Urothelium cell line (cell line): ENCODE data around the gene RWDD2A.

Experiments
- DNase-seq: peaks from one replicate; pipeline ENCODE4 v3.0.0; 2011; ENCODE audit warnings: low spot score, mixed read lengths
- FAIRE-seq: peaks from 2 replicates; lab custom pipeline; 2011; peaks lifted over from hg19 to GRCh38; lab: Jason Lieb, UNC

The RWDD2A gene

DNA sequence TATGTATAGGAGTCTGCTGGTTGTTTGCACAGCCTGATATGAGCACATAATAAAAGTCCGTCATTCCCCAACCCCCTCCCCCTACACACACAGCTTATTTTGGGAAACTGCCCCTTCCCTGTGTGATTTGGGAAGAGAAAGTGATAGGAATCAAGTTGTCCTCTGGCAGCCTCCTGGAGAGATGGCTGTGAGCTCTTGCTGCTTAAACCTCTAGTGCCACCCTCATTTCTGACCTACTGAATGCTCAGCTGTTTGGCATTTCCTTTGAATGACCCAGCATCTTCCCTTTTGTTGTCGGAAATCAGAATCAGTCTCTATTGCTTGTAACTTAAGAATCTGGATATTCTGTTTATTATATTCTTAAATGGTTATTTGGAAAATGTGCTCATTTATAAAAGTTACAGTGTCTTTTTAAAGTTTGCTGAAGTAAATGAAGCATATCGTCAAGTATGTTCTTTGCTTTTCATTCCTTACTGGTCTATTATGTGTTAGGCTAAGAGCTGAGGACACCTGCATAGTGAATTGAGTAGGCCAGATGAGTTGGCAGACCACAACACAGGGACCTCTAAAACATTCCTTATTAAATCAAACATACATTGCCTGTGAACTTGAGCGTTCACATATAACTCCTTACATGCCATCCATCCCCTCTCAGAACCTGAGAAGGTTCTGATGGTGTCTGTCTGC lies 5.5 kb downstream of the RWDD2A start:
- no peak for DNase-seq
- no peak for FAIRE-seq

DNA sequence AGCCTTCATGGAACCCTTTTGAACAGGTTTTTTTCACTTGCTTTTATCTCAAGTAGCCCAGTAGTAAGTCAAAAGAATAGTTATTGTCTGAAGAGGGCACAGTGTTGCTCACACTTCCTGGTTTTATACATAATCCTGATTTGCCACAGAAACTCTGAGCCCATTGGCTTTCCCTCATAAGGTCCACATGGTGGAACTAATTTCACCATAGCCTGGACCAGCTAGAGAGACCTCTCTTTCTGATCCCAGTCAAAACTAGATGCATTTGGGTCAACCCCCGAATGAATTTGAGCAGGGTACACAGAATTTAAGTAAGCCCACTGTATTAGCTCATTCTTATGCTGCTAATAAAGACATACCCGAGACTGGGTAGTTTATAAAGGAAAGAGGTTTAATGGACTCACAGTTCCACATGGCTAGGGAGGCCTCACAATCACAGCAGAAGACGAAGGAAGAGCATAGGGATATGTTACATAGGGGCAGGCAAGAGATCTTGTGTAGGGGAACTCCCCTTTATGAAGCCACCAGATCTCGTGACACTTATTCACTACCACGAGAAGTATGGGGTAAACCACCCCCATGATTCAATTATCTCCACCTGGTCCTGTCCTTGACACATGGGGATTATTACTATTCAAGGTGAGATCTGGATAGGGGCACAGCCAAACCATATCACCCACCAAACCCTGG lies 6.2 kb downstream of the RWDD2A start:
- DNase-seq (no peak), FAIRE-seq (no peak)

DNA sequence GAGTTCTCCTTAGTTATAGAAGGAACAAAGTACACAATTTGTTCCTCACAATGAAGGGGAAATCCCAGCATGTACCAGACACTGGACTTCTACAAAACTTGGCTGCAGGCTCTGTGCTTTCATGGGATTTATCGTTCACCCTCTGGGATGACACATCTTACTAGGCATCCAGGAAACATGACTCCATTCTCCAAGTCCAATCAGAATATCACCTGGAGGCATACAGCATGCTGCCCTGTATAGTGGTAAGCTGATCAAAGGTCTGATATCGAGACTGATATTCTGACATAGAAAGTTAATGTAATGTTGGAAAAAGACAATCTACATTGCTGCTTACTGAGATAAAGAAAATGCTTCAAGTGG lies 6.7 kb downstream of the RWDD2A start:
- DNase-seq (no peak), FAIRE-seq (no peak)

DNA sequence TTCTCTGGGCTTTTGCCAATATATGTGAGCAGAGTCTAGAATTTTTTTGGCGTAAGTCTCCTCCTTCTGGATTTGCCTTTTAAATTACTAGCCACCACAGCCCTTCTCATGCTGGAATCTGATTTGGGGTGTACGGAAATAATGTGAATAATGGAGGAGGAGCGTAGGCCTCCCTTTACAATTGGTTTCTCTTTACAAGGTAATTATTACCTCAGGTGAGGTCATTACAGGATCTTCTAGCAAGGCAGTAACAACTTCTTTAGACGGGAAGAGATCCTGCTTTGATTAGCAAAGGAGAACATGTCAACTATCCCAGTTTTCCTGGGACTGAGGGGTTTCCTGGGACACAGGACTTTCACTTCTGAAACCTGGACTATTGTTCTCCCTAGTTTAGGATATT lies 8.9 kb downstream of the RWDD2A start:
- DNase-seq (no peak), FAIRE-seq (no peak)

DNA sequence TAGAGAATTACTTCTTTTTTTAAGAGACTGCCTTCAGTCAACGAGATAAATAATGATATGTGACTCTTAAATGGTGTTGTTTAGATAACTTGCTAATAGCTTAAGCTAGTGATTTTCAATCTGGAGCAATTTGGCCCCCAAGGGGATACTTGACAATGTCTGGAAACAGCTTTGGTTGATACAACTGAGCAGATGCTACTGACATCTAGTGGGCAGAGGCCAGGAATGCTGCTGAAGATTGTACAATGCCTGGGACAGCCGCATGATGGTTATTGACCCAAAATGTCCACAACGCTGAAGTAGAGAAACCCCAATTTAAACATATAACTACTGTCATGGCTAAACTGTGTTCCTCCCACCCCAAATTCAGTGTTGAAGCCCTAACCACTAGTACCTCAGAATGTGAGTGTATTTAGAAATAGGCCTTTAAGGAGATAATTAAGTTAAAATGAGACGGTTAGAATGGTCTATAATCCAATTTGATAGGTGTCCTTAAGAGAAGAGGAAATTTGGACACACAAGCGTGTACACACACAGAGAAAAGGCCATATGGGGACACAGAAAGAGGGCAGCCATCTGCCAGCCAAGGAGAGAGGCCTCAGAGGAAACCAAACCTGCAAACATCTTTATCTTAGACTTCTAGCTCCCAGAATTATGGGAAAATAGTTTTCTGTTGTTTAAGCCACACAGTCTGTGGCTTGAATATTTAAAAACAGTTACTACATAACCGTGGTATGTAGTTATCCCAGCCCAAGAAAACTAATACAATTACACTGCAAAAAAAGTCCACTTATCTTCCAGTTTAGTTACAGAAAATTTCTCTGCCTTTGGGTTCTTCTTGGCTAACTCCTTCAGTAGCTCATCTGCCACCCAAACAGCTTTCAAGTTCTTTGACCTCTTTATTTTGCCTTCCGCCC lies 22.2 kb downstream of the RWDD2A start:
- DNase-seq = peak; percentile 32
- FAIRE-seq = no peak

DNA sequence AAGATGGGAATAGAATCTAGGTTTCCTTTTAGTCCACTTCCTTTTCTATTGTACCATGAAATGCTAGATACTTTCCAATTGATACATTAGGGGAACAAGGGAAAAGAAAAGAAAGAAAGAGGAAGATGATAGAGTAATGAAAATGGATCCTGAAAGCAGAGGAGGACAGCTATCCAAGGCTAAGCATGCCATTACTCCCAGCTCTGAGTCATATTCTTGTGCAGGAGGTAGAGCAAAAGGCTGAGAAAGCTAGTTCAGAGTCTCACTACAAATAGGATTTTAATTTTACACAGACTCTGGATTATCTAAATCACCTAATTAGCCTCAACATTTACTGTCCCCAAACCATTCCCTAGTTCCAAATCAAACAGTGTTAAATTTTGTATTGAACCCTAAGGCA lies 23.6 kb downstream of the RWDD2A start:
- no peak for FAIRE-seq

DNA sequence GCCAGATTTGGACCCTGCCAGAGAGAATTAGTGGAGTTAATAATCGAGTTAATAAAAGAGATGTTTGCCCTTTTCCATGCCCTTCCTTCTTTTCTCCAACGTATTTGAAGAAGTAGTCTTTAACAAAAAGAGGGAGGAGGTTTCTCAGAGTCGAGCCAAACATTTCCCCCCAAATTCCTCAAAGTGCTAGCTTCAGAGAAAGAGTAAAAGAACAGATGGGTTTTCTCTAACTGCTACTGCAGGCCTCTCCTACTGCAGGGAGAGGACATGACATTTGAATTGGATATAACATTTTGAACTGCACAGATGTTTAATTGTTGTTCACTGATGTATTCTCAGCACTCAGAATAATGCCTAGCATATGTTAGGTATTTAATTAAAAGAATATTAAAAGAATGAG lies 25.5 kb downstream of the RWDD2A start:
- FAIRE-seq (no peak), DNase-seq (no peak)

More for the DNA sequence above, 23.6 kb downstream of the RWDD2A start:
- no peak for DNase-seq

DNA sequence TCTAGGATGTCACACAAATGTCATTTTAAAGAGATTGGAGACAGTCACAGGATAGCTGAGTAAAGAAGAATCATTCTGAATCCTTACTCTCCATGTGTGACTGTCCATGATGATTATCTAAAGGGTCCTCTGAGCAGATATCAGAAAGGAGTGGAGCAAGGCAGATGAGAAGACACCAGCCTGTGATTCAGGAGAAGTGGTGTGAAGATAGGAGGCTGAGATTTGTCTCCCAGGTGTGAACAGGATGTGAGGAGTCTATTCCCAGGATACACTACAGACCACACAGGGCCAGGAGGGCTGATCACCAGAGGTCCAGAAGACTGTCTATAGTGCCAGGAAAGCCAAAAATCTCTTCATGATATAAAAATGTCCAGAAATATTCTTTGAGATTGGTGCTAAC lies 27.0 kb downstream of the RWDD2A start:
- DNase-seq (no peak), FAIRE-seq (no peak)

DNA sequence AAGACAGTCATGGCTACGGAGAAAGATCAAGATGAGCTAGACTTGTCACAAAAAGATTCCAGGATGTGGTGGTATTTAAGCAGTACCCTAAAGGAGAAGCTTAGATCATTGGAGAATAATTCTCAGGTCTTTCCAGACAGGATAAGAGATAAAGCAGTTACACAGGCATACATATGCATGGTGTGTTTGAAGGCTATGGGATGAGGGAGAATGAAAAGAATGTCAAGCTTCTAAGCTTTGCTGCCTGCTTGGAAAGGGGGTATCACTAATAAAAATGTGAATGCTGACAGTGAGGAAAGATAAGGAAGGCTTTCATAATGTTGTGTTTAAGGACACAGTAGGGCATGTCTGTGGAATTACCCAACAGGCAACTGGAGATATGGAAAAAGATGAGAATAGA lies 28.1 kb downstream of the RWDD2A start:
- no peak for DNase-seq
- FAIRE-seq = no peak

DNA sequence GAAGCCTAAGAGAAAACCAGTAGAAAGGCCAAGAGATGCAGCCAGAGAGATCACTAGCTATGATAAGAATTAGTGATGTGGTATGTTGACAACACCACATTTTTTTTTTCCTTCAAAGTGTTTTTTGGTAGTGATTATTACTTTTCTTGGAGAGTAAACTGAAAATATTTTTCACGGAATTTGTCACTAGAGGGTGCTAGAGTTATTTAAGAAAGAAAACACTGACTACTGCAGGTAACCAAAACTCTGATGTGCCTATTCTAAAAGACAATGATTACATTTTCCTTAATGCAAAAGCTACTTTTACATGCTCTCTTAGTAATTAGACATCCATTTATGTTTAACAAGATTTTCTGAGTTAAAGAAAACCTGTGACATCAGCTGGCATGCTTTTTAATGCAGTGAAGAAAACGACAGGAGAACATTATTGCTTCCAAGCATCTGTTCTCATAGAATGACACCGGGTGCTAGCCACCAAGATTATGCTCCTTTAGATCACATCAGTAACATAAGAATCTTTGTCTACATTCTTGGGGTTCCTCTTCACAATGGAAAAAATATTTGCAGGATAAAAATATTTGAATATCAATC lies 28.8 kb downstream of the RWDD2A start:
- DNase-seq (peak; percentile 4), FAIRE-seq (no peak)

DNA sequence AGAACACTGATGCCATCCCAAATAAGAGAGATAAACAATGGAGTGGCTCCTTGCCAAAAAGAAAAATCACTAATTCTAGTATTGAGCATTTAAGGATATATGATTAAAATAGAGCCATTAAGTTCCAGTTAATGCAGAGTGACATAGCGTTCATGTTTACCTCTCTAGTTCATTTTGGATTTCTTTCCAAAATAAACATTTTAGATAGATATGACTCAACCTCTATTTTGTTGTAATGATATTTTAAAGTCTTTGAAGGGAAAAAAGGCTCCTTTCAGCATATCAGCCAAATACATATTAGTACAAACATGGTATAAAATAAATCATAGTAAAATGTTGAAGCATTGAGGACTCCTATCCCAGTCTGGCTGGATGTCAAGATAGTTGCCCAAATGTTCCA lies 33.4 kb downstream of the RWDD2A start:
- FAIRE-seq (no peak), DNase-seq (no peak)

DNA sequence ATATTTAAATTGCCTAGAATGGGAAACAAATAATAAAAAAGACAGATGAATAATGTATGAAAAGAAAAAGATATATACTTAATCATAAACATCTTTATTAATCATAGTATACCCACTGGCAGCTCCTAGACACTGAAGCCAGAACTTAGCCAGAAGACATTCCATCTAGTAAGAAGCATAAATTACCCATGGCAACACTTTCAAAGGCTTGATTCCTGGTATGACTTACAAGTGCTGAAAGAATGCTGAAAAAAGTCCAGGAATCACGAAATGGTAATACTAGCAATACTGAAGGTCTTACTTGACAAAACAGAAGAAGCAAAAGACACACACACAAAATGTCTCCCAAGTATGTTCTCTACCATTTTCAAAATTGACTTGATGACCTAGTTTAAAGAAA lies 38.0 kb downstream of the RWDD2A start:
- FAIRE-seq (no peak), DNase-seq (no peak)

DNA sequence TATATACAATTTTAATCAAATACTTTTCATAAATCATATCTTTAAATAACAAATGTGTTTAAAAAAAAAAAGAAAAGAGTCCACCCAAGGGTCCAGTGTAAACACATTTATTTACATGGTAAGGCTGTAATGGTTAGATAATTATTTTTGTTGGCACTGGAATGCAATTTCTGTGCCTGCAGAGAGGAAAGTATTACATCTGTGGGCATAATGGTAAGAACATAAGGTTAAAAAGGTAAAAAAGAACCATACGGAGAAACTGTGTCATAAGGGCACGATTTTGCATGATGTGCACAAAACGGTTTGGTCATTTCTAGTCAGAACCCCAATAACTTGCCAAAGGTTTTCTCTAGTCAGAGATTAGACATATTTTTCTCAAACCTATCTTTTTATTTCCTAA lies 54.3 kb downstream of the RWDD2A start:
- DNase-seq (no peak), FAIRE-seq (no peak)
